Measurements from ENCODE around the gene SLC37A3. TPM values are rescaled to one million over a fixed set of nuclear protein-coding genes. Genes with fewer than 3 reads are reported as not detected.
A peak's percentile ranks its signal among the peaks of the same experiment; 100 is the strongest.

SLC37A3 gene
- total and polyA plus RNA-seq, 2 of the 13 experiments (the other 11 are each of a cell fraction or from before 2014, with no cell fraction given): 21.3 to 27.9 TPM

GRCh38 chr7:140310337-140311002 lies 87.9 kb downstream of the SLC37A3 start (continued):
- TF ChIP-seq HBP1 (CRISPR knock-in tag; IDR thresholded peaks at IDR 0.05; ENCODE audit: low read depth): no peak
- no peak for TF ChIP-seq CHCHD3 (CRISPR knock-in tag; IDR thresholded peaks at IDR 0.05)
- peak; percentile 86 for TF ChIP-seq GATAD2A (CRISPR knock-in tag; IDR thresholded peaks at IDR 0.05)
- TF ChIP-seq ZNF713 (CRISPR knock-in tag; IDR thresholded peaks at IDR 0.05): no peak
- TF ChIP-seq NFKBIZ (CRISPR knock-in tag; IDR thresholded peaks at IDR 0.05): no peak
- no peak for TF ChIP-seq TGIF2 (CRISPR knock-in tag; IDR thresholded peaks at IDR 0.05)
- no peak for TF ChIP-seq ZNF589 (CRISPR knock-in tag; conservative IDR thresholded peaks at IDR 0.05)
- TF ChIP-seq MEIS1 (CRISPR knock-in tag; IDR thresholded peaks at IDR 0.05; ENCODE audit: borderline replicate concordance): no peak
- no peak for TF ChIP-seq HINFP (CRISPR knock-in tag; IDR thresholded peaks at IDR 0.05; ENCODE audit: low read depth)
- TF ChIP-seq ZNF296 (CRISPR knock-in tag; conservative IDR thresholded peaks at IDR 0.05): no peak
- no peak for TF ChIP-seq NAIF1 (CRISPR knock-in tag; IDR thresholded peaks at IDR 0.05; ENCODE audit: borderline replicate concordance)
- TF ChIP-seq ZNF781 (CRISPR knock-in tag; IDR thresholded peaks at IDR 0.05; ENCODE audit: borderline replicate concordance, not compliant biosample characterization): no peak
- TF ChIP-seq LRRFIP1 (CRISPR knock-in tag; conservative IDR thresholded peaks at IDR 0.05): no peak
- TF ChIP-seq PRDM10 (CRISPR knock-in tag; IDR thresholded peaks at IDR 0.05; ENCODE audit: low read depth): no peak
- no peak for TF ChIP-seq DNMT1 (CRISPR knock-in tag; IDR thresholded peaks at IDR 0.05)
- TF ChIP-seq PAXIP1 (CRISPR knock-in tag; conservative IDR thresholded peaks at IDR 0.05): peak; percentile 72
- no peak for TF ChIP-seq ZSCAN30 (CRISPR knock-in tag; IDR thresholded peaks at IDR 0.05)

Data from HepG2 (cell line).